Mammary epithelial cell (primary cell): ENCODE data around the gene MEOX2.

Source experiments
- EZH2 ChIP-seq: IDR thresholded peaks from 2 replicates; pipeline ENCODE4 v1.6.1; 2012; ENCODE audit warnings: low read length, inconsistent platforms, borderline replicate concordance
- TF ChIP-seq, protein P1 (sequence below), 2 donors: IDR thresholded peaks in 1 of 2; conservative IDR thresholded peaks in 1 of 2; 2 replicates each; pipeline ENCODE4 v1.5.1; 2011 to 2012; ENCODE audit warnings: inconsistent platforms in 2 of 2, low read length in 2 of 2, mild to moderate bottlenecking in 2 of 2, control low read depth in 1 of 2, low read depth in 1 of 2; ENCODE audit not compliant: insufficient read depth in 1 of 2; ENCODE audit errors: extremely low read depth in 1 of 2

DNA sequence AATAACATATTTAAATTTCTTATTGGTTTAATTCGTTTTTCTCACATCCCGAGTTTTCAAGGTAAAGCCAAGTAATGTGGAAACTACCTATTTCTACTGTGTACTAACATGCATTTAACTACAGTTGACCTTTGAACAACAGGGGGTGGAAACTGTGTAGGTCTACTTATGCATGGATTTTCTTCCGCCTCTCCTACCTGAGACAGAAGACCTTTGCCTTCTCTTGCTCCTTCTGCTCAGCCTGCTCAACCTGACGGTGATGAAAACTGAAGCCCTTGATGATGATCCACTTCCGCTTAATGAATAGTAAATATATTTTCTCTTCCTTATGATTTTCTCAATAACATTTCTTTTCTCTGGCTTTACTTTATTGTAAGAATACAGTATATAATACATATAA is 18.5 kb downstream of the MEOX2 start:
- TF ChIP-seq, protein P1, sequence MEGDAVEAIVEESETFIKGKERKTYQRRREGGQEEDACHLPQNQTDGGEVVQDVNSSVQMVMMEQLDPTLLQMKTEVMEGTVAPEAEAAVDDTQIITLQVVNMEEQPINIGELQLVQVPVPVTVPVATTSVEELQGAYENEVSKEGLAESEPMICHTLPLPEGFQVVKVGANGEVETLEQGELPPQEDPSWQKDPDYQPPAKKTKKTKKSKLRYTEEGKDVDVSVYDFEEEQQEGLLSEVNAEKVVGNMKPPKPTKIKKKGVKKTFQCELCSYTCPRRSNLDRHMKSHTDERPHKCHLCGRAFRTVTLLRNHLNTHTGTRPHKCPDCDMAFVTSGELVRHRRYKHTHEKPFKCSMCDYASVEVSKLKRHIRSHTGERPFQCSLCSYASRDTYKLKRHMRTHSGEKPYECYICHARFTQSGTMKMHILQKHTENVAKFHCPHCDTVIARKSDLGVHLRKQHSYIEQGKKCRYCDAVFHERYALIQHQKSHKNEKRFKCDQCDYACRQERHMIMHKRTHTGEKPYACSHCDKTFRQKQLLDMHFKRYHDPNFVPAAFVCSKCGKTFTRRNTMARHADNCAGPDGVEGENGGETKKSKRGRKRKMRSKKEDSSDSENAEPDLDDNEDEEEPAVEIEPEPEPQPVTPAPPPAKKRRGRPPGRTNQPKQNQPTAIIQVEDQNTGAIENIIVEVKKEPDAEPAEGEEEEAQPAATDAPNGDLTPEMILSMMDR (conservative IDR thresholded peaks at IDR 0.05 in 1 of 2, IDR thresholded peaks at IDR 0.05 in 1 of 2; ENCODE audit: extremely low read depth in 1 of 2, insufficient read depth in 1 of 2, low read depth in 1 of 2, low read length in 2 of 2), result no peak
- no peak for TF ChIP-seq EZH2
